MM.1S (cell line): Measurements from ENCODE around the gene PKD2L2.

ENCODE experiments used
- EZH2 ChIP-seq: fragments of 300-600 bp; sonication (generic); optimal IDR thresholded peaks from 2 replicates; pipeline ENCODE3; 2017; ENCODE audit warnings: low read depth, mild to moderate bottlenecking, antibody characterized with exemption, low read length, mixed read lengths
- TF ChIP-seq, protein P1 (sequence below): fragments of 300-600 bp; sonication (generic); IDR thresholded peaks from 2 replicates; pipeline ENCODE4 v1.5.1; 2016; ENCODE audit warnings: antibody characterized with exemption, low read length, mixed read lengths

DNA sequence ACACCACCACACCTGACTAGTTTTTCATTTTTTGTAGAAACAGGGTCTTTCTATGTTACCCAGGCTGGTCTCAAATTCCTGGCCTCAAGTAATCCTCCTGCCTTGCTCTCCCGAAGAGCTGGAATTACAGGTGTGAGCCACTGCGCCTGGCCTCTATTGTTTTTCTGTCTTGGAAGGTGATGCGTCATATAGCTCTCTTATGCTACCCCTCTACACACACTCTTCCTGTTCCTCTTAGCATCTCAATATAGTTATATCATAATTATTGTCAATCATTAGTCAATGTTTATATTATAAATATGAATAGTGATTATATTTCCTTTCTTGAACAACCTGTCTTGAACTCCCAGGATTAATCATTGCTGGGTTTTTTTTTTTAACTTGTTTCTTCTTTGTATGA, 7.3 kb downstream of the PKD2L2 start:
- TF ChIP-seq, protein P1, sequence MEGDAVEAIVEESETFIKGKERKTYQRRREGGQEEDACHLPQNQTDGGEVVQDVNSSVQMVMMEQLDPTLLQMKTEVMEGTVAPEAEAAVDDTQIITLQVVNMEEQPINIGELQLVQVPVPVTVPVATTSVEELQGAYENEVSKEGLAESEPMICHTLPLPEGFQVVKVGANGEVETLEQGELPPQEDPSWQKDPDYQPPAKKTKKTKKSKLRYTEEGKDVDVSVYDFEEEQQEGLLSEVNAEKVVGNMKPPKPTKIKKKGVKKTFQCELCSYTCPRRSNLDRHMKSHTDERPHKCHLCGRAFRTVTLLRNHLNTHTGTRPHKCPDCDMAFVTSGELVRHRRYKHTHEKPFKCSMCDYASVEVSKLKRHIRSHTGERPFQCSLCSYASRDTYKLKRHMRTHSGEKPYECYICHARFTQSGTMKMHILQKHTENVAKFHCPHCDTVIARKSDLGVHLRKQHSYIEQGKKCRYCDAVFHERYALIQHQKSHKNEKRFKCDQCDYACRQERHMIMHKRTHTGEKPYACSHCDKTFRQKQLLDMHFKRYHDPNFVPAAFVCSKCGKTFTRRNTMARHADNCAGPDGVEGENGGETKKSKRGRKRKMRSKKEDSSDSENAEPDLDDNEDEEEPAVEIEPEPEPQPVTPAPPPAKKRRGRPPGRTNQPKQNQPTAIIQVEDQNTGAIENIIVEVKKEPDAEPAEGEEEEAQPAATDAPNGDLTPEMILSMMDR = no peak
- no peak for TF ChIP-seq EZH2
